Astrocyte (in vitro differentiated cells and primary cell): ENCODE results near the gene CLMN. TPM values are rescaled to one million over a fixed set of nuclear protein-coding genes. Genes with fewer than 3 reads are reported as not detected.

Experiments used
- DNase-seq: peaks from one replicate; pipeline ENCODE4 v3.0.0-alpha.2; 2010; ENCODE audit warnings: low read depth
- FAIRE-seq: peaks from 2 replicates; lab custom pipeline; 2011; peaks lifted over from hg19 to GRCh38; lab: Jason Lieb, UNC
- H2AFZ ChIP-seq: 2 replicates; pipeline ENCODE4 v1.6.0; 2012; ENCODE audit warnings: low read depth, low read length, inconsistent platforms
- H3K27ac ChIP-seq: 2 replicates; pipeline ENCODE4 v1.5.1; 2011; ENCODE audit warnings: low read depth, low read length, inconsistent platforms
- H3K27me3 ChIP-seq: 2 replicates; pipeline ENCODE4 v1.6.0; 2011; ENCODE audit warnings: low read length, inconsistent platforms; ENCODE audit not compliant: insufficient read depth
- H3K36me3 ChIP-seq: 2 replicates; pipeline ENCODE4 v1.5.1; 2011; ENCODE audit warnings: low read length, inconsistent platforms; ENCODE audit not compliant: insufficient read depth
- H3K4me1 ChIP-seq: 2 replicates; pipeline ENCODE4 v1.5.1; 2011; ENCODE audit warnings: low read length, inconsistent platforms; ENCODE audit not compliant: insufficient read depth
- H3K4me2 ChIP-seq: 2 replicates; pipeline ENCODE4 v1.6.0; 2012; ENCODE audit warnings: low read length, inconsistent platforms
- H3K4me3 ChIP-seq: 2 replicates; pipeline ENCODE4 v1.5.1; 2011; ENCODE audit warnings: low read depth, mild to moderate bottlenecking, low read length, inconsistent platforms; ENCODE audit not compliant: insufficient read depth
- H3K79me2 ChIP-seq: 2 replicates; pipeline ENCODE4 v1.6.0; 2012; ENCODE audit warnings: mild to moderate bottlenecking, low read length, inconsistent platforms; ENCODE audit not compliant: insufficient read depth
- H3K9ac ChIP-seq: 2 replicates; pipeline ENCODE4 v1.6.0; 2012; ENCODE audit warnings: mild to moderate bottlenecking, low read length, inconsistent platforms
- H3K9me3 ChIP-seq: 2 replicates; pipeline ENCODE4 v1.5.1; 2012; ENCODE audit warnings: low read depth, mild to moderate bottlenecking, low read length, inconsistent platforms; ENCODE audit not compliant: insufficient read depth
- H4K20me1 ChIP-seq: 2 replicates; pipeline ENCODE4 v1.6.0; 2012; ENCODE audit warnings: low read length, inconsistent platforms; ENCODE audit not compliant: insufficient read depth
- H3K27ac Mint-ChIP-seq: one replicate; pipeline ENCODE4 v1.8.0; 2021; ENCODE audit warnings: mild to moderate bottlenecking, mixed read lengths; ENCODE audit not compliant: unreplicated experiment
- H3K27me3 Mint-ChIP-seq: one replicate; pipeline ENCODE4 v1.8.0; 2021; ENCODE audit warnings: low read depth, mixed read lengths; ENCODE audit not compliant: unreplicated experiment
- H3K36me3 Mint-ChIP-seq: one replicate; pipeline ENCODE4 v1.8.0; 2021; ENCODE audit warnings: low read depth, mixed read lengths; ENCODE audit not compliant: unreplicated experiment
- H3K4me1 Mint-ChIP-seq: one replicate; pipeline ENCODE4 v1.8.0; 2021; ENCODE audit warnings: low read depth, mixed read lengths; ENCODE audit not compliant: unreplicated experiment
- H3K4me3 Mint-ChIP-seq: one replicate; pipeline ENCODE4 v1.8.0; 2021; ENCODE audit warnings: mild to moderate bottlenecking, moderate library complexity, mixed read lengths; ENCODE audit not compliant: unreplicated experiment
- H3K9me3 Mint-ChIP-seq: one replicate; pipeline ENCODE4 v1.8.0; 2021; ENCODE audit warnings: mild to moderate bottlenecking, mixed read lengths; ENCODE audit not compliant: unreplicated experiment
- CTCF ChIP-seq: IDR thresholded peaks from 2 replicates; pipeline ENCODE4 v1.5.1; 2011; ENCODE audit warnings: low read depth, mild to moderate bottlenecking, inconsistent platforms, low read length, moderate library complexity; ENCODE audit not compliant: insufficient read depth
- EZH2 ChIP-seq: IDR thresholded peaks from 2 replicates; pipeline ENCODE4 v1.6.1; 2012; ENCODE audit warnings: mild to moderate bottlenecking, low read length, inconsistent platforms; ENCODE audit not compliant: insufficient read depth
- total RNA-seq: library from RNA; stranded (reverse); gene quantifications from 2 replicates; pipeline ENCODE4 v1.2.1, GENCODE V29; 2021

The CLMN gene
- total RNA-seq, 1 donor from 2014 or later, result 14.0 TPM

- Histone ChIP-seq H3K4me2 (peak overlapping the region; percentile 62), H3K27ac (no peak overlapping the region), H3K27me3 (peaks cover 18% of the 10 kb centered on the region), H3K4me3 (no peak overlapping the region), H3K79me2 (no peaks in the 10 kb centered on the region), H3K36me3 (no peaks in the 10 kb centered on the region), H2AFZ (peak overlapping the region; percentile 22), H4K20me1 (no peaks in the 10 kb centered on the region), H3K4me1 (no peaks in the 10 kb centered on the region), H3K9me3 (no peaks in the 10 kb centered on the region), H3K9ac (no peak overlapping the region)
- no peak overlapping the region for H3K4me3 Mint-ChIP-seq
- TF ChIP-seq EZH2 (no peak), CTCF (no peak)
- peaks cover 5% of the 10 kb centered on the region for H3K9me3 Mint-ChIP-seq
- peaks cover 49% of the 10 kb centered on the region for H3K27me3 Mint-ChIP-seq
- FAIRE-seq (no peak), DNase-seq (no peak)
- no peaks in the 10 kb centered on the region for H3K4me1 Mint-ChIP-seq
- peaks cover 2% of the 10 kb centered on the region for H3K36me3 Mint-ChIP-seq
- H3K27ac Mint-ChIP-seq, result no peak overlapping the region
These were observed 40.5 kb upstream of the CLMN start for GRCh38 chr14:95359994-95360826.

- Histone ChIP-seq H4K20me1 (no peaks in the 10 kb centered on the region), H3K27me3 (peaks cover 5% of the 10 kb centered on the region), H3K4me2 (no peak overlapping the region), H2AFZ (no peak overlapping the region), H3K27ac (no peak overlapping the region), H3K79me2 (no peaks in the 10 kb centered on the region), H3K4me1 (no peaks in the 10 kb centered on the region), H3K36me3 (no peaks in the 10 kb centered on the region), H3K9ac (no peak overlapping the region), H3K9me3 (no peaks in the 10 kb centered on the region), H3K4me3 (no peak overlapping the region)
- no peak overlapping the region for H3K27ac Mint-ChIP-seq
- peaks cover 1% of the 10 kb centered on the region for H3K36me3 Mint-ChIP-seq
- H3K4me3 Mint-ChIP-seq, result no peak overlapping the region
- no peak for TF ChIP-seq EZH2
- no peak for TF ChIP-seq CTCF
- peaks cover 6% of the 10 kb centered on the region for H3K9me3 Mint-ChIP-seq
- H3K4me1 Mint-ChIP-seq, result no peaks in the 10 kb centered on the region
- no peak for DNase-seq
- FAIRE-seq, result no peak
- peaks cover 15% of the 10 kb centered on the region for H3K27me3 Mint-ChIP-seq
These were observed 36.6 kb upstream of the CLMN start for GRCh38 chr14:95356245-95356869.

GRCh38 chr14:95355422-95355821, 35.7 kb upstream of the CLMN start:
- Histone ChIP-seq H3K4me2 (no peak overlapping the region), H3K79me2 (no peaks in the 10 kb centered on the region), H3K36me3 (no peaks in the 10 kb centered on the region), H3K9ac (no peak overlapping the region), H3K9me3 (no peaks in the 10 kb centered on the region), H3K4me1 (no peaks in the 10 kb centered on the region), H4K20me1 (no peaks in the 10 kb centered on the region), H2AFZ (no peak overlapping the region), H3K27me3 (peaks cover 5% of the 10 kb centered on the region), H3K27ac (no peak overlapping the region), H3K4me3 (no peak overlapping the region)
- no peak for TF ChIP-seq CTCF
- TF ChIP-seq EZH2, result no peak
- Mint-ChIP-seq H3K27me3 (peaks cover 9% of the 10 kb centered on the region), H3K27ac (no peak overlapping the region), H3K4me1 (no peaks in the 10 kb centered on the region), H3K36me3 (peaks cover 1% of the 10 kb centered on the region), H3K9me3 (peaks cover 6% of the 10 kb centered on the region), H3K4me3 (no peak overlapping the region)
- FAIRE-seq (no peak), DNase-seq (no peak)
